Common myeloid progenitor, CD34-positive (primary cell): ENCODE results near the gene SULF2.

ENCODE experiments used
- CTCF ChIA-PET: fragments of 350-600 bp; sonication (Branson Sonifier 250); formaldehyde crosslinking; loops from one replicate; lab custom pipeline; 2021; ENCODE audit warnings: antibody characterized with exemption; lab: Charles Lee
- POLR2A ChIA-PET: fragments of 350-600 bp; sonication (Branson Sonifier 250); formaldehyde crosslinking; loops from one replicate; lab custom pipeline; 2021; ENCODE audit warnings: antibody characterized with exemption; lab: Charles Lee
- DNase-seq, 3 donors: peaks; one replicate each; pipeline versions ENCODE4 v3.0.0 to v3.0.0-alpha.2; 2013
- H3K27ac ChIP-seq, 2 experiments: 1 replicate in 1 of 2; 2 replicates in 1 of 2; pipeline ENCODE4 v1.7.0; 2013; ENCODE audit warnings: inconsistent platforms in 2 of 2, low read length in 2 of 2, mild to moderate bottlenecking in 2 of 2, low read depth in 1 of 2, moderate library complexity in 1 of 2; ENCODE audit not compliant: severe bottlenecking in 2 of 2, insufficient read depth in 1 of 2, poor library complexity in 1 of 2
- H3K27me3 ChIP-seq, 5 experiments: replicated peaks in 2 of 5; 1 replicate in 3 of 5; 2 replicates in 2 of 5; pipeline versions ENCODE4 v1.6.1 to v1.7.0; 2013; ENCODE audit warnings: low read length in 4 of 5, mild to moderate bottlenecking in 2 of 5, moderate library complexity in 2 of 5, inconsistent platforms in 1 of 5; ENCODE audit not compliant: insufficient read depth in 5 of 5, control insufficient read depth in 4 of 5
- H3K36me3 ChIP-seq, 4 experiments: 1 replicate in 2 of 4; 2 replicates in 2 of 4; pipeline versions ENCODE4 v1.6.1 to v1.7.0; 2013; ENCODE audit warnings: low read length in 3 of 4, control low read depth in 1 of 4, mild to moderate bottlenecking in 1 of 4; ENCODE audit not compliant: control insufficient read depth in 4 of 4, insufficient read depth in 4 of 4
- H3K4me1 ChIP-seq, 4 experiments: 1 replicate in 3 of 4; 2 replicates in 1 of 4; pipeline versions ENCODE4 v1.6.1 to v1.7.1; 2013; ENCODE audit warnings: low read length in 3 of 4, mild to moderate bottlenecking in 3 of 4, control low read depth in 1 of 4, inconsistent platforms in 1 of 4, moderate library complexity in 1 of 4; ENCODE audit not compliant: control insufficient read depth in 4 of 4, insufficient read depth in 4 of 4; ENCODE audit errors: control extremely low read depth in 1 of 4
- H3K4me3 ChIP-seq, 7 experiments: 1 replicate in 4 of 7; 2 replicates in 3 of 7; pipeline versions ENCODE4 v1.5.1 to v1.7.0; 2013; ENCODE audit warnings: mild to moderate bottlenecking in 7 of 7, low read length in 6 of 7, moderate library complexity in 6 of 7, inconsistent platforms in 2 of 7, low read depth in 2 of 7, control low read depth in 1 of 7; ENCODE audit not compliant: insufficient read depth in 4 of 7, control insufficient read depth in 1 of 7; ENCODE audit errors: extremely low read depth in 1 of 7
- H3K9me3 ChIP-seq, 5 experiments: 1 replicate in 4 of 5; 2 replicates in 1 of 5; pipeline versions ENCODE4 v1.6.1 to v1.7.1; 2013; ENCODE audit warnings: low read length in 4 of 5, mild to moderate bottlenecking in 2 of 5, inconsistent platforms in 1 of 5, low read depth in 1 of 5, moderate library complexity in 1 of 5; ENCODE audit not compliant: control insufficient read depth in 4 of 5, insufficient read depth in 2 of 5; ENCODE audit errors: control extremely low read depth in 1 of 5
- WGBS: methylation state at CpG from one replicate; pipeline ENCODE4 v1.1.5; 2013; ENCODE audit not compliant: insufficient coverage; 5-methylcytosine and 5-hydroxymethylcytosine counted together

SULF2 gene

DNA sequence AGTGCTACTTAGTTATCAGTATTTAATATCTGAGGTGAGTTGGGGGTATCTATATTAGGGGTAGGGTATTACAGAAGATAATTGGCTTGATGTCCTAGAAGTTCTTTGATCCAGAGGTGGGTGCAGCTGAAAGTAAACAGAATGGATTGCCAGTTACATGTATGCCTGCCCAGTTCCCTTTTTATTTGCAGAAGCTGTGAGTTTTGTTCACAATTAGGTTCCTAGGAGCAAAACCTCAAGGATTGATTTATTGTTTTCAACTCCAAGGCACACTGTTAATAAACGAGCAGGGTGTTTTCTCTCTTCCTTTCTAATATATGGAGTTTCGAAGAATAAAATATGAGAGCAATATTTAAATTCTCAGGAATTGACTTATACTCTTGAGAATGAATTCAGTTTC, 129.0 kb downstream of the SULF2 start:
- H3K27me3 ChIP-seq = no peaks in the 10 kb centered on the region
- peak overlapping the region in 1 of 2 experiments; percentile 41 for H3K27ac ChIP-seq
- peaks cover 0 to 44% (median 21%) of the 10 kb centered on the region in 4 experiments for H3K4me1 ChIP-seq
- H3K4me3 ChIP-seq = peak overlapping the region in 1 of 7 experiments; percentile 45
- CTCF ChIA-PET = no interaction called here
- WGBS = no CpG with 5 or more reads among the region's 2 CpGs
- H3K36me3 ChIP-seq = peaks cover 13 to 40% (median 27%) of the 10 kb centered on the region in 4 experiments
- no peaks in the 10 kb centered on the region for H3K9me3 ChIP-seq
- POLR2A ChIA-PET = no interaction called here
- DNase-seq = peak; percentile 45 to 88 (median 80)

DNA sequence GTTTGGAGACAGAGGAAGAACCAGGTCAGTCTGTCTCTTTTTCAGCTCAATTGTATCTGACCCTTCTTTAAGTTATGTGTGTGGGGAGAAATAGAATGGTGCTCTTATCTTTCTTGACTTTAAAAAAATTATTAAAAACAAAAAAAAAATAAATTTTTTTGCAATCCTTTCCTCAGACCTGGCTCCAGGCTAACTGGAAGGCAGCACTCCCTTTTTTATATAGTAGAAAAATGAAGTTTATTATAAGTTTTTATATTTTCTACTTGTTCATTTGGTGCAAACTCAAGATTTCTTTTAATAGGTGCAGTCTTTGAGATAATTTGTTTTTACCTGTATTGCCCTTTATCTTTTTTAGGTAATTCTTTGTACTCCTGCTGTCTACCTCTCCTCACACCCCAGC, 129.6 kb downstream of the SULF2 start:
- no peaks in the 10 kb centered on the region for H3K27me3 ChIP-seq
- H3K9me3 ChIP-seq = no peaks in the 10 kb centered on the region
- no peak overlapping the region for H3K27ac ChIP-seq
- H3K4me3 ChIP-seq = no peak overlapping the region
- H3K4me1 ChIP-seq = peaks cover 0 to 44% (median 21%) of the 10 kb centered on the region in 4 experiments
- no peak for DNase-seq
- POLR2A ChIA-PET = no interaction called here
- H3K36me3 ChIP-seq = peaks cover 16 to 45% (median 30%) of the 10 kb centered on the region in 4 experiments
- CTCF ChIA-PET = no interaction called here

DNA sequence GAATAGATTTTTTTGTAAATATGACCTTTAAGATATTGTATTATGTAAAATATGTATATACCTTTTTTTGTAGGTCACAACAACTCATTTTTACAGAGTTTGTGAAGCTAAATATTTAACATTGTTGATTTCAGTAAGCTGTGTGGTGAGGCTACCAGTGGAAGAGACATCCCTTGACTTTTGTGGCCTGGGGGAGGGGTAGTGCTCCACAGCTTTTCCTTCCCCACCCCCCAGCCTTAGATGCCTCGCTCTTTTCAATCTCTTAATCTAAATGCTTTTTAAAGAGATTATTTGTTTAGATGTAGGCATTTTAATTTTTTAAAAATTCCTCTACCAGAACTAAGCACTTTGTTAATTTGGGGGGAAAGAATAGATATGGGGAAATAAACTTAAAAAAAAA, 130.9 kb downstream of the SULF2 start:
- CTCF ChIA-PET = no interaction called here

DNA sequence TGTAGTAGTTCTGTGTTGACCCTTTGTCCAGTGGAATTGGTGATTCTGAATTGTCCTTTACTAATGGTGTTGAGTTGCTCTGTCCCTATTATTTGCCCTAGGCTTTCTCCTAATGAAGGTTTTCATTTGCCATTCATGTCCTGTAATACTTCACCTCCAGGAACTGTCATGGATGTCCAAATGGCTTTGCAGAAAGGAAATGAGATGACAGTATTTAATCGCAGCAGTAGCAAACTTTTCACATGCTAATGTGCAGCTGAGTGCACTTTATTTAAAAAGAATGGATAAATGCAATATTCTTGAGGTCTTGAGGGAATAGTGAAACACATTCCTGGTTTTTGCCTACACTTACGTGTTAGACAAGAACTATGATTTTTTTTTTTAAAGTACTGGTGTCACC, 131.4 kb downstream of the SULF2 start:
- CTCF ChIA-PET = interaction anchor here (0.7 to 1.7 kb wide), 2 partner anchors 9 to 23 kb away, joined by 3 to 9 read pairs; no protein-coding TSS in a partner anchor
- POLR2A ChIA-PET = no interaction called here
- H3K9me3 ChIP-seq = no peaks in the 10 kb centered on the region
- no peak overlapping the region for H3K4me3 ChIP-seq
- peaks cover 0 to 44% (median 21%) of the 10 kb centered on the region in 4 experiments for H3K4me1 ChIP-seq
- peaks cover 17 to 57% (median 33%) of the 10 kb centered on the region in 4 experiments for H3K36me3 ChIP-seq
- H3K27ac ChIP-seq = no peak overlapping the region
- H3K27me3 ChIP-seq = no peaks in the 10 kb centered on the region
- 0% methylated on average over 1 of the region's 2 CpGs for WGBS
- no peak for DNase-seq

More for the DNA sequence above, 130.9 kb downstream of the SULF2 start:
- no CpG with 5 or more reads among the region's 1 CpG for WGBS
- Histone ChIP-seq H3K4me1 (peaks cover 0 to 44% (median 21%) of the 10 kb centered on the region in 4 experiments), H3K36me3 (peaks cover 15 to 52% (median 32%) of the 10 kb centered on the region in 4 experiments), H3K9me3 (no peaks in the 10 kb centered on the region), H3K27me3 (no peaks in the 10 kb centered on the region), H3K4me3 (no peak overlapping the region), H3K27ac (no peak overlapping the region)
- DNase-seq = no peak
- POLR2A ChIA-PET = no interaction called here

- Histone ChIP-seq H3K9me3 (no peaks in the 10 kb centered on the region), H3K4me1 (peaks cover 0 to 39% (median 19%) of the 10 kb centered on the region in 4 experiments), H3K36me3 (peaks cover 17 to 65% (median 33%) of the 10 kb centered on the region in 4 experiments), H3K27me3 (no peaks in the 10 kb centered on the region), H3K27ac (no peak overlapping the region), H3K4me3 (no peak overlapping the region)
- ChIA-PET CTCF (interaction anchor here (1.7 kb wide), 1 partner anchor 10 kb away, joined by 9 read pairs; no protein-coding TSS in a partner anchor), POLR2A (no interaction called here)
- no CpG with 5 or more reads among the region's 2 CpGs for WGBS
- DNase-seq = no peak
Measured at GRCh38 chr20:47652794-47653193, 132.5 kb downstream of the SULF2 start.

GRCh38 chr20:47652301-47652700, 133.0 kb downstream of the SULF2 start:
- no peak for DNase-seq
- POLR2A ChIA-PET = no interaction called here
- Histone ChIP-seq H3K36me3 (peaks cover 17 to 67% (median 33%) of the 10 kb centered on the region in 4 experiments), H3K27ac (no peak overlapping the region), H3K27me3 (no peaks in the 10 kb centered on the region), H3K9me3 (no peaks in the 10 kb centered on the region), H3K4me1 (peaks cover 0 to 34% (median 17%) of the 10 kb centered on the region in 4 experiments), H3K4me3 (no peak overlapping the region)
- CTCF ChIA-PET = interaction anchor here (1.7 kb wide), 1 partner anchor 11 kb away, joined by 9 read pairs; no protein-coding TSS in a partner anchor
- WGBS = 97% methylated on average over 3 of the region's 3 CpGs

- Histone ChIP-seq H3K27me3 (no peaks in the 10 kb centered on the region), H3K4me3 (no peak overlapping the region), H3K4me1 (peaks cover 0 to 5% (median 2%) of the 10 kb centered on the region in 4 experiments), H3K9me3 (no peaks in the 10 kb centered on the region), H3K27ac (no peak overlapping the region), H3K36me3 (peaks cover 19 to 81% (median 45%) of the 10 kb centered on the region in 4 experiments)
- ChIA-PET POLR2A (no interaction called here), CTCF (interaction anchor here (0.8 to 1.7 kb wide), 3 partner anchors 12 to 265 kb away, joined by 3 to 5 read pairs (median 4); no protein-coding TSS in a partner anchor)
- no peak for DNase-seq
- 100% methylated on average over 5 of the region's 6 CpGs for WGBS
Measured at GRCh38 chr20:47648943-47649342, 136.3 kb downstream of the SULF2 start.
